Measurements from ENCODE around the gene C16orf87. TPM values are rescaled to one million over a fixed set of nuclear protein-coding genes. Genes with fewer than 3 reads are reported as not detected.

The C16orf87 gene
- total RNA-seq, 1 donor from 2014 or later = 8.2 TPM

- peaks cover 11% of the 10 kb centered on the region for H3K27me3 ChIP-seq
- no peak for TF ChIP-seq CTCF (IDR thresholded peaks at IDR 0.05)
- no peak for DNase-seq
- H3K9me3 ChIP-seq = no peaks in the 10 kb centered on the region
- no peak overlapping the region for H3K27ac ChIP-seq
- H3K4me1 ChIP-seq = no peaks in the 10 kb centered on the region
- no peak overlapping the region for H3K4me3 ChIP-seq
- intact Hi-C loops (cut with DNase I) = no loop called here
- no peaks in the 10 kb centered on the region for H3K36me3 ChIP-seq
- no peak for ATAC-seq
Measured at GRCh38 chr16:46848768-46849764, 18.1 kb upstream of the C16orf87 start.

DNA sequence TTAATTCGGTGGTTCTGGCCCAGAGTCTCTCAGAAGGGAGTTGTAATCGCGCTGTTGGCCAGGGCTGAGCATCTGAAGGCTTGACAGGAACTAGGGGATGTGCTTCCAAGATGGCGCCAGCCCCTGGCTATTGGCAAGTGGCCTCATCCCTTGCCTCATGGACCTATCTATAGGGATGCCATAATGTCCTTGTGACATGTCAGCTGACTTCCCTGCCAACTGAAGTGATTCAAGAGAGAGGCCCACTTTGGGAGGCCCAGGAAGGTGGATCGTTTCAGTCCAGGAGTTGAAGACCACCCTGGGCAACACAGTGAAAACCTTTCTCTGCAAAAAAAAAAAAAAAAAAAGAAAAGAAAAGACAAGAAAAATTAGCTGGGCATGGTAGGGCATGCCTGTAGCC lies 15.0 kb upstream of the C16orf87 start:
- no peak overlapping the region for H3K4me3 ChIP-seq
- H3K27me3 ChIP-seq = peaks cover 12% of the 10 kb centered on the region
- intact Hi-C loops (cut with DNase I) = no loop called here
- no peaks in the 10 kb centered on the region for H3K9me3 ChIP-seq
- H3K27ac ChIP-seq = no peak overlapping the region
- DNase-seq = no peak
- no peak for ATAC-seq
- no peaks in the 10 kb centered on the region for H3K36me3 ChIP-seq
- TF ChIP-seq CTCF (IDR thresholded peaks at IDR 0.05) = no peak
- no peaks in the 10 kb centered on the region for H3K4me1 ChIP-seq

GRCh38 chr16:46844771-46845170 lies 13.8 kb upstream of the C16orf87 start:
- no peak overlapping the region for H3K27ac ChIP-seq
- H3K4me3 ChIP-seq = no peak overlapping the region
- no peaks in the 10 kb centered on the region for H3K9me3 ChIP-seq
- peaks cover 12% of the 10 kb centered on the region for H3K27me3 ChIP-seq
- intact Hi-C loops (cut with DNase I) = no loop called here
- no peaks in the 10 kb centered on the region for H3K4me1 ChIP-seq
- no peak for ATAC-seq
- no peak for TF ChIP-seq CTCF (IDR thresholded peaks at IDR 0.05)
- DNase-seq = no peak
- H3K36me3 ChIP-seq = no peaks in the 10 kb centered on the region

DNA sequence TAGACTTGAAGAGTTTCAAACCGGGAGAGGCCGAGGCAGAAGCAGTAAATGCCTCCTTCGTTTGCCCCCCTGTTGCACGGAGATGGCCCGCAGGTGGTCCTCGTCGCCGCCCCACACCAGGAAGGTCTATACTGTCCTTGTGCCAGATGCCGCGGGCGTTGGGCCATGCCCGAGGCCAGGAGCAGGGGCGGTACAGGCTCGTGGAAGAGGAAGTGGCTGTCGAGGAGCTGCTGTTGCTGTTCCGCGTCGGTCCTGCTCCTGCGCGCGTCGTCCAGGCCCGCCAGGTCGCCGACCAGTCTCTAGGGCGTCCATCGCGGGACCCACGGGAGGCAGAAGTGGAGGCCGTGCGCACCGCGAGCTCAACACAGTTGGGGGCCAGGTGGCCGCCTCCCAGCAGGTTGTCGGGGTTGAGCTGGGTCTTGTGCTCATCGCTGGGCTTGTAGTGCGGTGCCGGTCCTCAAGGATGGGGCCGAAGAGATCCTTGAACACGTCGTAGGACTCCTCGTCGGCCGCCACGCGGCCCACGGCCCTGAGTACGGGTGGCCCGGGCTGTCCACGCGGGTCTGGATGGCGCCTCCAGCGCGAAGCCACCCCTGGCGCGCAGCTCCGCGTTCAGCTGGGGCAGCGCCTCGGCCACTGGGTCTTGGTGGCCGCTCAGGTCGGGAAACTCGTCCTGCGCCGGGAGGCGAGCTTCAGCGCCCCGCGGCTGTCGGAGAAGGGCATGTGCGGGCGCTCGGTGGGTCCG lies 13.1 kb upstream of the C16orf87 start:
- peak; percentile 84 for ATAC-seq
- H3K4me3 ChIP-seq = no peak overlapping the region

More for the DNA sequence above, 13.1 kb upstream of the C16orf87 start:
- intact Hi-C loops (cut with DNase I) = no loop called here
- Histone ChIP-seq H3K36me3 (no peaks in the 10 kb centered on the region), H3K4me1 (no peaks in the 10 kb centered on the region), H3K27ac (no peak overlapping the region), H3K27me3 (peaks cover 12% of the 10 kb centered on the region), H3K9me3 (no peaks in the 10 kb centered on the region)
- DNase-seq = peak; percentile 68
- TF ChIP-seq CTCF (IDR thresholded peaks at IDR 0.05) = no peak

Measured in upper lobe of right lung (tissue), 1 donor.